PC-9 (cell line): ENCODE data around the gene TCF12.

ENCODE experiments used
- CTCF ChIP-seq: fragments of 200-600 bp; sonication (generic); conservative IDR thresholded peaks from 2 replicates; pipeline ENCODE4 v1.6.1; 2017; ENCODE audit warnings: mixed run types, antibody characterized with exemption, mild to moderate bottlenecking, moderate library complexity
- EZH2 ChIP-seq: fragments of 200-600 bp; sonication (generic); IDR thresholded peaks from 2 replicates; pipeline ENCODE4 v1.8.0; 2017; ENCODE audit warnings: antibody characterized with exemption, low read depth

GRCh38 chr15:57234156-57234555, 315.7 kb downstream of the TCF12 start:
- TF ChIP-seq CTCF (no peak), EZH2 (no peak)
